GM12878 (cell line): ENCODE measurements around the gene ZC3H11A. TPM values are rescaled to one million over a fixed set of nuclear protein-coding genes. Genes with fewer than 3 reads are reported as not detected.

ENCODE experiments used
- ATAC-seq: fragments of 200-7000 bp; cut with Tn5 transposase; 3 replicates; pipeline ENCODE4 v1.9.1; 2020; ENCODE audit warnings: mild to moderate bottlenecking, moderate library complexity
- BruUV-seq: library from RNA; stranded (reverse); fragments of 400-500 nt; replicated peaks from 2 replicates; lab custom pipeline; 2021; lab: Mats Ljungman, UMichigan
- CTCF ChIA-PET: fragments of 300-600 bp; sonication (Branson Sonifier 250); formaldehyde crosslinking; extraction: SDS; loops from one replicate; lab custom pipeline; 2021; ENCODE audit warnings: inconsistent platforms; lab: Yijun Ruan, JAX
- POLR2A ChIA-PET: fragments of 350-600 bp; formaldehyde crosslinking; extraction: SDS; loops from one replicate; lab custom pipeline; 2021; ENCODE audit warnings: inconsistent platforms; lab: Charles Lee
- RAD21 ChIA-PET: fragments of 300-600 bp; sonication (Branson Sonifier 250); formaldehyde crosslinking; loops from one replicate; lab custom pipeline; 2023; ENCODE audit warnings: antibody characterized with exemption; ENCODE audit not compliant: unreplicated experiment; lab: Charles Lee
- SMC1A ChIA-PET: fragments of 300-600 bp; sonication (Branson Sonifier 250); formaldehyde crosslinking; loops from one replicate; lab custom pipeline; 2023; ENCODE audit not compliant: unreplicated experiment, uncharacterized antibody; lab: Charles Lee
- DNase-seq: peaks from one replicate; pipeline ENCODE4 v3.0.0-alpha.2; 2011; ENCODE audit warnings: low read depth, low spot score
- FAIRE-seq: peaks from 3 replicates; lab custom pipeline; 2011; peaks lifted over from hg19 to GRCh38; lab: Jason Lieb, UNC
- H2AFZ ChIP-seq: 2 replicates; pipeline ENCODE4 v1.6.0; 2011; ENCODE audit warnings: low read depth, low read length, control low read depth; ENCODE audit not compliant: control insufficient read depth
- H3K27ac ChIP-seq: 2 replicates; pipeline ENCODE4 v1.5.1; 2011; ENCODE audit warnings: control low read depth; ENCODE audit not compliant: control insufficient read depth, insufficient read depth
- H3K27me3 ChIP-seq, 2 experiments: replicated peaks in 1 of 2; 2 replicates each; pipeline versions ENCODE4 v1.6.0 to v1.6.1; 2011; ENCODE audit warnings: low read length in 1 of 2; ENCODE audit not compliant: control insufficient read depth in 2 of 2, insufficient read depth in 2 of 2
- H3K36me3 ChIP-seq, 2 experiments: 2 replicates each; pipeline ENCODE4 v1.5.1; 2011; ENCODE audit warnings: low read length in 1 of 2; ENCODE audit not compliant: control insufficient read depth in 2 of 2, insufficient read depth in 2 of 2
- H3K4me1 ChIP-seq: 2 replicates; pipeline ENCODE4 v1.6.1; 2011; ENCODE audit warnings: mild to moderate bottlenecking, low read length, moderate library complexity, mixed read lengths; ENCODE audit not compliant: control insufficient read depth, insufficient read depth
- H3K4me2 ChIP-seq: 2 replicates; pipeline ENCODE4 v1.6.0; 2011; ENCODE audit warnings: control low read depth; ENCODE audit not compliant: control insufficient read depth, insufficient read depth
- H3K4me3 ChIP-seq: fragments of 200-600 bp; sonication (generic); 2 replicates; pipeline ENCODE4 v1.5.1; 2016
- H3K79me2 ChIP-seq: 2 replicates; pipeline ENCODE4 v1.6.0; 2011; ENCODE audit warnings: low read length; ENCODE audit not compliant: control insufficient read depth, insufficient read depth
- H3K9ac ChIP-seq: 2 replicates; pipeline ENCODE4 v1.8.0; 2011; ENCODE audit warnings: low read length, control low read depth, mixed read lengths; ENCODE audit not compliant: control insufficient read depth, insufficient read depth
- H3K9me3 ChIP-seq: replicated peaks from 3 replicates; pipeline ENCODE4 v1.5.1; 2011; ENCODE audit warnings: mild to moderate bottlenecking, low read length; ENCODE audit not compliant: control insufficient read depth, insufficient read depth
- H4K20me1 ChIP-seq: 2 replicates; pipeline ENCODE4 v1.6.0; 2011; ENCODE audit not compliant: control insufficient read depth, insufficient read depth
- CBFB ChIP-seq: IDR thresholded peaks from 2 replicates; pipeline ENCODE4 v1.6.1; 2016; ENCODE audit warnings: antibody characterized with exemption, low read depth
- CBX3 ChIP-seq: fragments of 200-600 bp; sonication (generic); IDR thresholded peaks from 2 replicates; pipeline ENCODE4 v1.6.1; 2016; ENCODE audit warnings: low read depth, borderline replicate concordance
- EP300 ChIP-seq, 2 experiments: fragments of 150-350 bp in 1 of 2; IDR thresholded peaks; 2 replicates each; pipeline ENCODE4 v1.6.1; 2011 to 2012; ENCODE audit warnings: low read depth in 2 of 2, low read length in 2 of 2, borderline replicate concordance in 1 of 2, improper control_type of control experiment in 1 of 2, inconsistent platforms in 1 of 2; ENCODE audit not compliant: control insufficient read depth in 1 of 2
- ESRRA ChIP-seq: IDR thresholded peaks from 2 replicates; pipeline ENCODE4 v1.6.1; 2012; ENCODE audit warnings: mild to moderate bottlenecking, low read length, improper control_type of control experiment
- HDGF ChIP-seq: fragments of 450-650 bp; IDR thresholded peaks from 2 replicates; pipeline ENCODE4 v1.6.1; 2016; ENCODE audit warnings: antibody characterized with exemption
- MEF2B ChIP-seq: fragments of 450-650 bp; IDR thresholded peaks from 2 replicates; pipeline ENCODE4 v1.6.1; 2018; ENCODE audit warnings: mild to moderate bottlenecking, moderate library complexity; ENCODE audit not compliant: partially characterized antibody, poor library complexity, severe bottlenecking
- MYC ChIP-seq: IDR thresholded peaks from 2 replicates; pipeline ENCODE4 v1.6.1; 2011; ENCODE audit warnings: mild to moderate bottlenecking, low read length, moderate library complexity, inconsistent platforms; ENCODE audit not compliant: insufficient read depth, insufficient replicate concordance, insufficient read length, severe bottlenecking
- NFYA ChIP-seq: IDR thresholded peaks from 2 replicates; pipeline ENCODE4 v1.6.1; 2011; ENCODE audit warnings: low read depth, mild to moderate bottlenecking, low read length, improper control_type of control experiment, borderline replicate concordance
- SIN3A ChIP-seq: IDR thresholded peaks from 2 replicates; pipeline ENCODE4 v1.6.1; 2012; ENCODE audit warnings: low read depth, low read length, improper control_type of control experiment
- SMC3 ChIP-seq: IDR thresholded peaks from 2 replicates; pipeline ENCODE4 v1.6.1; 2011; ENCODE audit warnings: low read length, improper control_type of control experiment, borderline replicate concordance
- STAT3 ChIP-seq: IDR thresholded peaks from 2 replicates; pipeline ENCODE4 v1.6.1; 2011; ENCODE audit warnings: low read depth, low read length, improper control_type of control experiment
- YY1 ChIP-seq: IDR thresholded peaks from 2 replicates; pipeline ENCODE4 v1.6.1; 2011; ENCODE audit warnings: low read depth, mild to moderate bottlenecking, low read length
- WGBS: methylation state at CpG from one replicate; pipeline ENCODE4 v1.1.6; 2016; ENCODE audit warnings: low lambda C conversion rate; ENCODE audit not compliant: insufficient replicate concordance, insufficient coverage; ENCODE audit errors: missing lambda C conversion rate; 5-methylcytosine and 5-hydroxymethylcytosine counted together
- in situ Hi-C: fragments of 300-500 bp; cut with MboI; formaldehyde crosslinking; loops from 9 replicates; pipeline ENCODE4 v1.14.3; 2018; ENCODE audit warnings: mixed read lengths
- intact Hi-C: fragments of 100-400 bp; cut with micrococcal nuclease; formaldehyde crosslinking; loops from one replicate; pipeline ENCODE4 v1.14.2; 2022; ENCODE audit not compliant: unreplicated experiment
- polyA plus RNA-seq, 11 experiments: library from polyadenylated mRNA; depleted of rRNA in 4 of 11; unstranded in 6 of 11; stranded (reverse) in 5 of 11; fragments of >200 nt; fragmentation: Nextera tagmentation in 4 of 11; fragmentation: Illumina TruSeq in 1 of 11; extraction: Ambion mirVana in 4 of 11; extraction: Trizol in 1 of 11; gene quantifications; 1 replicate in 1 of 11; 2 replicates in 10 of 11; pipeline versions ENCODE4 v1.2.1 to v1.2.3, GENCODE V29; 2011 to 2016; ENCODE audit warnings: inconsistent platforms in 2 of 11, missing spikeins in 2 of 11, low read depth in 1 of 11
- total RNA-seq, 4 experiments: library from RNA; depleted of rRNA in 3 of 4; stranded (reverse); fragments of >200 nt in 3 of 4; fragmentation: Illumina TruSeq in 1 of 4; extraction: Trizol in 1 of 4; gene quantifications; 2 replicates each; pipeline versions ENCODE4 v1.2.1 to v1.2.3, GENCODE V29; 2013 to 2021
- TF ChIP-seq, protein P1 (sequence below): fragments of 150-350 bp; IDR thresholded peaks from 2 replicates; pipeline ENCODE4 v1.6.1; 2014; ENCODE audit warnings: mild to moderate bottlenecking, low read depth, low read length
- TF ChIP-seq, protein P2 (sequence below): fragments of 450-650 bp; IDR thresholded peaks from 2 replicates; pipeline ENCODE4 v1.6.1; 2017; ENCODE audit warnings: mild to moderate bottlenecking, moderate library complexity
- TF ChIP-seq, protein P3 (sequence below): fragments of 450-650 bp; IDR thresholded peaks from 2 replicates; pipeline ENCODE4 v1.6.1; 2017; ENCODE audit warnings: borderline replicate concordance
- TF ChIP-seq, protein P4 (sequence below): fragments of 450-650 bp; conservative IDR thresholded peaks from 2 replicates; pipeline ENCODE4 v1.6.1; 2017; ENCODE audit warnings: mild to moderate bottlenecking, moderate library complexity

Gene ZC3H11A
- total and polyA plus RNA-seq, 10 of the 15 experiments (the other 5 are each of a cell fraction or from before 2014, with no cell fraction given) = 21.1 to 123 (median 60.8) TPM

DNA sequence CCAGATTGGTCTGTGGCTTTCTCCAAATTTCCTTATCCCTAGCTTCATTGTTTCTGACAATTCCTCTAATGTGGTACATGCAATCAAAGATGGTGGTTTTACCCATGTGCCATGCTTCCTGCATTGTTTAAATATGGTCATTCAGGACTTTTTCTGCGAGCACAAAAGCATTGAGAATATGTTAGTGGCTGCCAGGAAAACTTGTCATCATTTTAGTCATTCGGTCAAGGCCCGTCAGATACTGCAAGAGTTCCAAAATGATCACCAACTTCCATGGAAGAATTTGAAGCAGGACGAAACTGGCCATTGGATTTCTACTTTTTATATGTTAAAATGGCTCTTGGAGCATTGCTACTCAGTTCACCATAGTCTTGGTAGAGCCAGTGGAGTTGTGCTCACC is 3.7 kb downstream of the ZC3H11A start:
- 97% methylated on average over 4 of the region's 4 CpGs for WGBS
- H3K36me3 ChIP-seq = peaks cover 0 to 31% of the 10 kb centered on the region in 2 experiments; a peak in 2 of 4 replicates
- no peaks in the 10 kb centered on the region; the same call in 2 of the 3 replicates for H3K9me3 ChIP-seq
- RAD21 ChIA-PET = no interaction called here
- peaks cover 4% of the 10 kb centered on the region; the same call in 1 of the 2 replicates for H3K4me1 ChIP-seq
- SMC1A ChIA-PET = no interaction called here
- H3K27me3 ChIP-seq = no peaks in the 10 kb centered on the region
- no peak overlapping the region for H3K27ac ChIP-seq
- in situ Hi-C loops (no loop called here), intact Hi-C loops (no loop called here)
- peaks cover 78% of the 10 kb centered on the region for H3K79me2 ChIP-seq
- FAIRE-seq (no peak), ATAC-seq (no peak), DNase-seq (no peak)
- no peak overlapping the region for H3K9ac ChIP-seq
- POLR2A ChIA-PET = no interaction called here
- H2AFZ ChIP-seq = no peak overlapping the region
- peak overlapping the region; percentile 41; the same call in 1 of the 2 replicates for H3K4me2 ChIP-seq
- H4K20me1 ChIP-seq = no peaks in the 10 kb centered on the region
- no TSS peak for BruUV-seq
- peak overlapping the region; percentile 34; the same call in 1 of the 2 replicates for H3K4me3 ChIP-seq
- CTCF ChIA-PET = no interaction called here
- TF ChIP-seq CBFB (no peak), HDGF (no peak), MYC (no peak), SMC3 (no peak), EP300 (IDR thresholded peaks at IDR 0.05; ENCODE audit: borderline replicate concordance in 1 of 2, control insufficient read depth in 1 of 2, low read depth in 2 of 2, low read length in 2 of 2) (no peak), YY1 (no peak), ESRRA (no peak), CBX3 (no peak), MEF2B (no peak), NFYA (no peak), STAT3 (no peak), SIN3A (no peak)
- TF ChIP-seq, protein P1, sequence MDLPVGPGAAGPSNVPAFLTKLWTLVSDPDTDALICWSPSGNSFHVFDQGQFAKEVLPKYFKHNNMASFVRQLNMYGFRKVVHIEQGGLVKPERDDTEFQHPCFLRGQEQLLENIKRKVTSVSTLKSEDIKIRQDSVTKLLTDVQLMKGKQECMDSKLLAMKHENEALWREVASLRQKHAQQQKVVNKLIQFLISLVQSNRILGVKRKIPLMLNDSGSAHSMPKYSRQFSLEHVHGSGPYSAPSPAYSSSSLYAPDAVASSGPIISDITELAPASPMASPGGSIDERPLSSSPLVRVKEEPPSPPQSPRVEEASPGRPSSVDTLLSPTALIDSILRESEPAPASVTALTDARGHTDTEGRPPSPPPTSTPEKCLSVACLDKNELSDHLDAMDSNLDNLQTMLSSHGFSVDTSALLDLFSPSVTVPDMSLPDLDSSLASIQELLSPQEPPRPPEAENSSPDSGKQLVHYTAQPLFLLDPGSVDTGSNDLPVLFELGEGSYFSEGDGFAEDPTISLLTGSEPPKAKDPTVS = no peak
- TF ChIP-seq, protein P2, sequence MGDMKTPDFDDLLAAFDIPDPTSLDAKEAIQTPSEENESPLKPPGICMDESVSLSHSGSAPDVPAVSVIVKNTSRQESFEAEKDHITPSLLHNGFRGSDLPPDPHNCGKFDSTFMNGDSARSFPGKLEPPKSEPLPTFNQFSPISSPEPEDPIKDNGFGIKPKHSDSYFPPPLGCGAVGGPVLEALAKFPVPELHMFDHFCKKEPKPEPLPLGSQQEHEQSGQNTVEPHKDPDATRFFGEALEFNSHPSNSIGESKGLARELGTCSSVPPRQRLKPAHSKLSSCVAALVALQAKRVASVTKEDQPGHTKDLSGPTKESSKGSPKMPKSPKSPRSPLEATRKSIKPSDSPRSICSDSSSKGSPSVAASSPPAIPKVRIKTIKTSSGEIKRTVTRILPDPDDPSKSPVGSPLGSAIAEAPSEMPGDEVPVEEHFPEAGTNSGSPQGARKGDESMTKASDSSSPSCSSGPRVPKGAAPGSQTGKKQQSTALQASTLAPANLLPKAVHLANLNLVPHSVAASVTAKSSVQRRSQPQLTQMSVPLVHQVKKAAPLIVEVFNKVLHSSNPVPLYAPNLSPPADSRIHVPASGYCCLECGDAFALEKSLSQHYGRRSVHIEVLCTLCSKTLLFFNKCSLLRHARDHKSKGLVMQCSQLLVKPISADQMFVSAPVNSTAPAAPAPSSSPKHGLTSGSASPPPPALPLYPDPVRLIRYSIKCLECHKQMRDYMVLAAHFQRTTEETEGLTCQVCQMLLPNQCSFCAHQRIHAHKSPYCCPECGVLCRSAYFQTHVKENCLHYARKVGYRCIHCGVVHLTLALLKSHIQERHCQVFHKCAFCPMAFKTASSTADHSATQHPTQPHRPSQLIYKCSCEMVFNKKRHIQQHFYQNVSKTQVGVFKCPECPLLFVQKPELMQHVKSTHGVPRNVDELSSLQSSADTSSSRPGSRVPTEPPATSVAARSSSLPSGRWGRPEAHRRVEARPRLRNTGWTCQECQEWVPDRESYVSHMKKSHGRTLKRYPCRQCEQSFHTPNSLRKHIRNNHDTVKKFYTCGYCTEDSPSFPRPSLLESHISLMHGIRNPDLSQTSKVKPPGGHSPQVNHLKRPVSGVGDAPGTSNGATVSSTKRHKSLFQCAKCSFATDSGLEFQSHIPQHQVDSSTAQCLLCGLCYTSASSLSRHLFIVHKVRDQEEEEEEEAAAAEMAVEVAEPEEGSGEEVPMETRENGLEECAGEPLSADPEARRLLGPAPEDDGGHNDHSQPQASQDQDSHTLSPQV = no peak
- TF ChIP-seq, protein P3, sequence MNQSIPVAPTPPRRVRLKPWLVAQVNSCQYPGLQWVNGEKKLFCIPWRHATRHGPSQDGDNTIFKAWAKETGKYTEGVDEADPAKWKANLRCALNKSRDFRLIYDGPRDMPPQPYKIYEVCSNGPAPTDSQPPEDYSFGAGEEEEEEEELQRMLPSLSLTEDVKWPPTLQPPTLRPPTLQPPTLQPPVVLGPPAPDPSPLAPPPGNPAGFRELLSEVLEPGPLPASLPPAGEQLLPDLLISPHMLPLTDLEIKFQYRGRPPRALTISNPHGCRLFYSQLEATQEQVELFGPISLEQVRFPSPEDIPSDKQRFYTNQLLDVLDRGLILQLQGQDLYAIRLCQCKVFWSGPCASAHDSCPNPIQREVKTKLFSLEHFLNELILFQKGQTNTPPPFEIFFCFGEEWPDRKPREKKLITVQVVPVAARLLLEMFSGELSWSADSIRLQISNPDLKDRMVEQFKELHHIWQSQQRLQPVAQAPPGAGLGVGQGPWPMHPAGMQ = no peak
- TF ChIP-seq, protein P4, sequence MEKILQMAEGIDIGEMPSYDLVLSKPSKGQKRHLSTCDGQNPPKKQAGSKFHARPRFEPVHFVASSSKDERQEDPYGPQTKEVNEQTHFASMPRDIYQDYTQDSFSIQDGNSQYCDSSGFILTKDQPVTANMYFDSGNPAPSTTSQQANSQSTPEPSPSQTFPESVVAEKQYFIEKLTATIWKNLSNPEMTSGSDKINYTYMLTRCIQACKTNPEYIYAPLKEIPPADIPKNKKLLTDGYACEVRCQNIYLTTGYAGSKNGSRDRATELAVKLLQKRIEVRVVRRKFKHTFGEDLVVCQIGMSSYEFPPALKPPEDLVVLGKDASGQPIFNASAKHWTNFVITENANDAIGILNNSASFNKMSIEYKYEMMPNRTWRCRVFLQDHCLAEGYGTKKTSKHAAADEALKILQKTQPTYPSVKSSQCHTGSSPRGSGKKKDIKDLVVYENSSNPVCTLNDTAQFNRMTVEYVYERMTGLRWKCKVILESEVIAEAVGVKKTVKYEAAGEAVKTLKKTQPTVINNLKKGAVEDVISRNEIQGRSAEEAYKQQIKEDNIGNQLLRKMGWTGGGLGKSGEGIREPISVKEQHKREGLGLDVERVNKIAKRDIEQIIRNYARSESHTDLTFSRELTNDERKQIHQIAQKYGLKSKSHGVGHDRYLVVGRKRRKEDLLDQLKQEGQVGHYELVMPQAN = no peak
